ENCODE data around the gene INPP5K.
"Not testable (repeated sequence)": the region's sequence is repeated elsewhere in the genome, so short reads cannot be mapped to it uniquely, and the experiment has no call there.

Gene INPP5K

DNA sequence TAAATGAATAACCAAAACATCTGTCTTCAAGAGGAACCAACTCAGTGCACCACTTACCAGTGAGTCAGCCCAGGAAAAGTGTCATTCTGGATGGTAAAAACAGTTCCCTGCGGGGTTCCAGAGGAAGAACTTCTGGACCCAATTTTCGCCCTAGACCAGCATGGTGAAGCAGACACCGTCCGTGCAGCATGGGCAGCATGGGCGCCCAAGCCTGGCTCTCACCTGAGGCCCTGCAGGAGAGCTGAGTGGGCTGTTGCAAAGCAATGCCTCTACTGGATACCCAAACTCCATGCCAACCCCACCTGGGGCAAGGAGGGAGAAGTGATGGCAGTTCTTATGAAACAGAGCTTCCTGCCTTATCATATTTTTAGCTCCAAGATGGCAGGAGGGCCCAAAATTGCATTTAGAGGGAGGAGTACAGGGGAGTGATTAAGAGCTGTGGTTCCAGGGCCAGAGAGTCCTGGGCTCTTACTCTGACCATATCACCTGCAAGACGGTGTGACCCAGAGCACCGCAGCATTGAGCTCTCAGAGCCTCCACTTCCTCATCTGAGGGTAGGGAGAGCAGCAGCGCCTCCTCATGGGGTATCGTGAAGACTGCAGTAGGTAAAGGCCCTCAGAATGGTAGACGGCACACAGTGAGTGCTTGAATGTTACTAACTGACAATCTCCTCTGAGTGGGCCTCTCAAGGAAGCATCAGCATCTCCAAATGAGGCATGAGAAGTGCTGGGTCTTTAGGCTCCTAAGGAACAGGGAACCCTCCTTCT, 16.6 kb upstream of the INPP5K start:
- peak; percentile 56 for TF ChIP-seq CTCF (IDR thresholded peaks at IDR 0.05; ENCODE audit: low read depth, low read length, missing control alignments)
- no peak overlapping the region for H3K4me3 ChIP-seq (ENCODE audit: low read depth, low read length)
- DNase-seq (ENCODE audit: low read depth), result no peak

DNA sequence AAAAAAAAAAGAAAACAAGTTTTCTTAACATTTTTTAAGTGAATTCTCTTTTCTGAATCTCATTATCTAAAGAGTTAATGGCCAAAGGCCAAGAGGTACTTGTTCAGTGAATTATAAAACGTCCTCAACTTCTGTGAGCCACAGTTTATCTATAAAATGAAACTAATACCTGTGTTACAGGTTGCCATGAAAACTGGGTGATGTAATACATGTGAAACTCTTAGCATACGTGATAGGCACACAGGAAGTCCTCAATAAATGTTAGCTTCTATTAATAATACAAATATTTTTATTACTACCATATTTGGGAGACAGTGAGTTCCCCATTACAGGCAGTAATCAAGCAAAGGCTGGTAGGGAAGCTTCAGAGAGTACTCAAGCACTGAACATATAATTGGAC, 13.5 kb upstream of the INPP5K start:
- no peak overlapping the region for H3K4me3 ChIP-seq (ENCODE audit: low read depth, low read length)
- TF ChIP-seq CTCF (IDR thresholded peaks at IDR 0.05; ENCODE audit: low read depth, low read length, missing control alignments), result no peak
- no peak for DNase-seq (ENCODE audit: low read depth)

- DNase-seq (ENCODE audit: low read depth); H3K4me3 ChIP-seq (ENCODE audit: low read depth, low read length): not testable (repeated sequence)
These were observed 10.5 kb upstream of the INPP5K start for GRCh38 chr17:1526876-1527275.

DNA sequence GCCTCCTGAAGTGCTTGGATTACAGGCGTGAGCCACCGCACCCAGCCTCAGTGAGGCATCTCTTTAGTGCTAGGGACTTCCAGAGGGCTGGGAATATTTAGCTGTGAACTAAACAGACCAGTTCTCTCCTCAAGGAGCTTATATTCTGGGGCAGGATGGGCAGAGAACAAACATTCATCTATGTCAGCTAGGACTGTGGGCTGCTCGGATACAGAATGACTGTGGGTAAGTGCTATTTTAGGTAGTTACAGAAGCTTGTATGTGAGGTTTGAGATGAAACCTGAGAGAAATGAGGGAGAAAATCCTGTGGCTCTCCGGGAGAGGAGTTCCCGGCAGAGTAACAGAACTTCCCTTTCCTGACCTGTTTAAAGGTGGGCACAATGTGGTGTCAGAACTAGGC, 6.2 kb upstream of the INPP5K start:
- no peak for TF ChIP-seq CTCF (IDR thresholded peaks at IDR 0.05; ENCODE audit: low read depth, low read length, missing control alignments)
- DNase-seq (ENCODE audit: low read depth), result no peak
- H3K4me3 ChIP-seq (ENCODE audit: low read depth, low read length), result no peak overlapping the region

DNA sequence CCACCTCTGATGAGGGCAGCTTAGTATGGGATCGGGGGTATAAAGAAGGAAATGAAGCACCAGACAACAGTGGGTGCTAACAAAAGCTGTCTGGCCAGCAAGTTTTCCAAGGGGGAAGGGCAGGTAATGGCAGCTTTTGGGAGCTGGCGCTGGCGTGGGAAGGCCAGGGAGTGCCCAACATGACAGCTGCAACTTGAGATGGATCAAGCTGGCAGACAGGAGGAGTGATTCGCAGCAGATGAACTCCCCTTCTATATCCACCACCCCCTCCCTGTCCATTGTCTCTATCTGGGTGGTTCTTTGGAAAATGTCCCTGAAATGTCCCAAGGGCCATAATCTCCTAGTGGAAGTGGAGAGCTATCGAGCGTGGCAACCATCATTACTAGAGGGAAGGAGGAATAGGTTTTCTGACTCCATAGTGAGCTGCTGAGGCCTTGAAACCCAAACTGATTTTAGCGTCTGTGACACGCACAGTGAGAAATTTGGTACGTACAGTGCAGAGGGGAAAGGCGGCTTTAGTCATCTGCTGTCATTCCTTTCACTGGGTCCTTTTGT, 4.8 kb upstream of the INPP5K start:
- H3K4me3 ChIP-seq (ENCODE audit: low read depth, low read length), result no peak overlapping the region
- no peak for TF ChIP-seq CTCF (IDR thresholded peaks at IDR 0.05; ENCODE audit: low read depth, low read length, missing control alignments)
- DNase-seq (ENCODE audit: low read depth), result no peak

- DNase-seq (ENCODE audit: low read depth), result no peak
- no peak overlapping the region for H3K4me3 ChIP-seq (ENCODE audit: low read depth, low read length)
- no peak for TF ChIP-seq CTCF (IDR thresholded peaks at IDR 0.05; ENCODE audit: low read depth, low read length, missing control alignments)
These were observed 3.3 kb upstream of the INPP5K start for GRCh38 chr17:1519678-1520077.

DNA sequence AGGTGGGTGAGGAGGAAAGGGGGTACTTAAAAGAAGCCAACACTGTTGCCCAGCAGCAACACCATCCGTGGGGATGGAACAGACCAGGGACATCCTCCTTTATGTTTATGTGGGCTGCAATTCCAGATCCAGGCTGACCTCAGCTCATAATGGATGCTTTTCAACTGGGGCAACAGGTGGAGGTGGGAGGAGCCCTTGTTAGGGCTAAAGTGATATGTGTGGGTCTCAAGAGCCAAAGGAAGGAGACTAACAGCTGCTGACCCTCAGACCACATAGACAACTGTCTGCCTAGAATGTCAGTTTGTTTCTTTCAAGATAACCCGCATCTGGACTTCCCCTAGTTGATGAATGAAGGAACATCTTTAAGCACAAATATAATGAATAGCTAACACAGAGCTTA, 2.0 kb upstream of the INPP5K start:
- TF ChIP-seq CTCF (IDR thresholded peaks at IDR 0.05; ENCODE audit: low read depth, low read length, missing control alignments), result no peak
- no peak overlapping the region for H3K4me3 ChIP-seq (ENCODE audit: low read depth, low read length)

More for the DNA sequence above, 2.0 kb upstream of the INPP5K start:
- no peak for DNase-seq (ENCODE audit: low read depth)
